NCI-H2196 treated with DMSO at 0.1 percent for 48 hours (cell line): Measurements from ENCODE around the gene PTPRN.

Experiments used
- DNase-seq: peaks from one replicate; lab custom pipeline; 2025; ENCODE audit not compliant: unreplicated experiment; lab: John Stamatoyannopoulos, UW

Gene PTPRN

GRCh38 chr2:219308142-219309101 lies 779 bp downstream of the PTPRN start:
- DNase-seq = no peak

GRCh38 chr2:219306047-219306446 lies 3.2 kb downstream of the PTPRN start:
- no peak for DNase-seq

- DNase-seq = no peak
Observed at GRCh38 chr2:219304223-219304622, 5.0 kb downstream of the PTPRN start.

GRCh38 chr2:219302412-219302968 lies 6.7 kb downstream of the PTPRN start:
- DNase-seq = no peak

- DNase-seq = no peak
Observed at GRCh38 chr2:219300022-219300421, 9.2 kb downstream of the PTPRN start.

GRCh38 chr2:219299372-219299760 lies 9.8 kb downstream of the PTPRN start:
- DNase-seq = no peak

- peak; percentile 72 for DNase-seq
Observed at GRCh38 chr2:219298759-219299371, 10.3 kb downstream of the PTPRN start.

GRCh38 chr2:219297766-219298456 lies 11.3 kb downstream of the PTPRN start:
- no peak for DNase-seq

GRCh38 chr2:219296631-219297391 lies 12.4 kb downstream of the PTPRN start:
- no peak for DNase-seq

- DNase-seq = no peak
Observed at GRCh38 chr2:219296142-219296541, 13.1 kb downstream of the PTPRN start.

- DNase-seq = peak; percentile 75
Observed at GRCh38 chr2:219294356-219295351, 14.5 kb downstream of the PTPRN start.

GRCh38 chr2:219293736-219294231 lies 15.4 kb downstream of the PTPRN start:
- no peak for DNase-seq

- DNase-seq = no peak
Observed at GRCh38 chr2:219292616-219293015, 16.6 kb downstream of the PTPRN start.

GRCh38 chr2:219291910-219292490 lies 17.2 kb downstream of the PTPRN start:
- DNase-seq = no peak

- no peak for DNase-seq
Observed at GRCh38 chr2:219291394-219291793, 17.8 kb downstream of the PTPRN start.

GRCh38 chr2:219290381-219291171 lies 18.6 kb downstream of the PTPRN start:
- DNase-seq = no peak

- no peak for DNase-seq
Observed at GRCh38 chr2:219289537-219290361, 19.5 kb downstream of the PTPRN start.
